ENCODE measurements around the gene FZD7. TPM values are rescaled to one million over a fixed set of nuclear protein-coding genes. Genes with fewer than 3 reads are reported as not detected.

The FZD7 gene
- total RNA-seq, 1 experiment from 2014 or later = 14.6 TPM

DNA sequence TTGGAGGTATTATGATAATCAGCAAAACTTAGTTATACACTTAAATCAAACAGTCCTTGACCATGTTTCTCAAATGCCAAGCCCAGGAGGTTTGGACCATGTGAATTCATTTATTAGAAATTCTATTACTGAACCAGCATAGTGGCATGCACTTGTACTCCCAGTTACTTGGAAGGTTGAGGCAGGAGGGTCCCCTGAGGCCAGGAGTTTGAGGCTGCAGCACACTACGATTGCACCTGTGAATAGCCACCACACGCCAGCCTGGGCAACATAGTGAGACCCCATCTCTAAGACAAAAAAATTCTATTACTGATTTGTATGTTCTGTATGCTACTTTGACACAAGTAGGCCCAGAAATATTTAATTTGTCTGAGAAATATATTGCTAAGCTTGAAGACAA, 43.6 kb upstream of the FZD7 start:
- H3K27me3 ChIP-seq (ENCODE audit: insufficient read depth, low read length) = no peaks in the 10 kb centered on the region
- intact Hi-C loops (cut with micrococcal nuclease) = no loop called here
- DNase-seq (ENCODE audit: low read depth, low spot score) (no peak), ATAC-seq (no peak)
- no peaks in the 10 kb centered on the region for H3K36me3 ChIP-seq (ENCODE audit: control insufficient read depth in 1 of 2, insufficient read depth in 2 of 2, low read length in 2 of 2)
- no peaks in the 10 kb centered on the region for H3K9me3 ChIP-seq (ENCODE audit: control insufficient read depth in 1 of 2, insufficient read depth in 1 of 2, low read depth in 1 of 2, low read length in 2 of 2)
- H2AFZ ChIP-seq (ENCODE audit: low read depth, low read length, poor library complexity, severe bottlenecking) = no peak overlapping the region
- BruUV-seq (replicated peaks) = no TSS peak
- no peak overlapping the region for H3K4me2 ChIP-seq (ENCODE audit: low read length)
- H3K79me2 ChIP-seq (ENCODE audit: insufficient read depth, low read length) = no peaks in the 10 kb centered on the region
- POLR2A ChIA-PET = no interaction called here
- no peaks in the 10 kb centered on the region for H4K20me1 ChIP-seq (ENCODE audit: insufficient read depth)
- no peaks in the 10 kb centered on the region for H3K9me2 ChIP-seq (ENCODE audit: insufficient read depth)
- no peak overlapping the region for H3K4me3 ChIP-seq (replicated peaks in 1 of 2; ENCODE audit: low read depth in 1 of 2, low read length in 2 of 2)
- RAD21 ChIA-PET (ENCODE audit: low non-redundant PET in 1 of 2, low total read pairs in 2 of 2, uncharacterized antibody in 2 of 2, unreplicated experiment in 2 of 2) = no interaction called here
- TF ChIP-seq FOSL1 (IDR thresholded peaks at IDR 0.05; ENCODE audit: low read depth) = no peak
- no peak for TF ChIP-seq ZFX (IDR thresholded peaks at IDR 0.05)
- TF ChIP-seq CBX3 (IDR thresholded peaks at IDR 0.05; ENCODE audit: low read depth) = no peak
- no peak for TF ChIP-seq CEBPB (IDR thresholded peaks at IDR 0.05; ENCODE audit: low read depth)
- TF ChIP-seq, protein P1, sequence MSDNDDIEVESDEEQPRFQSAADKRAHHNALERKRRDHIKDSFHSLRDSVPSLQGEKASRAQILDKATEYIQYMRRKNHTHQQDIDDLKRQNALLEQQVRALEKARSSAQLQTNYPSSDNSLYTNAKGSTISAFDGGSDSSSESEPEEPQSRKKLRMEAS (IDR thresholded peaks at IDR 0.05) = no peak
- no peak for TF ChIP-seq JUND (IDR thresholded peaks at IDR 0.05)
- TF ChIP-seq EGR1 (IDR thresholded peaks at IDR 0.05; ENCODE audit: low read depth) = no peak
- no peak for TF ChIP-seq EZH2phosphoT487 (IDR thresholded peaks at IDR 0.05; ENCODE audit: borderline replicate concordance)
- peaks cover 0 to 8% of the 10 kb centered on the region in 2 experiments; a peak in 2 of 4 replicates for H3K4me1 ChIP-seq (ENCODE audit: control insufficient read depth in 1 of 2, insufficient read depth in 2 of 2, low read length in 2 of 2)
- no peak overlapping the region for H3K9ac ChIP-seq (ENCODE audit: low read length)
- H3K27ac ChIP-seq (ENCODE audit: low read depth, low read length) = no peak overlapping the region
- CTCF ChIA-PET = no interaction called here

DNA sequence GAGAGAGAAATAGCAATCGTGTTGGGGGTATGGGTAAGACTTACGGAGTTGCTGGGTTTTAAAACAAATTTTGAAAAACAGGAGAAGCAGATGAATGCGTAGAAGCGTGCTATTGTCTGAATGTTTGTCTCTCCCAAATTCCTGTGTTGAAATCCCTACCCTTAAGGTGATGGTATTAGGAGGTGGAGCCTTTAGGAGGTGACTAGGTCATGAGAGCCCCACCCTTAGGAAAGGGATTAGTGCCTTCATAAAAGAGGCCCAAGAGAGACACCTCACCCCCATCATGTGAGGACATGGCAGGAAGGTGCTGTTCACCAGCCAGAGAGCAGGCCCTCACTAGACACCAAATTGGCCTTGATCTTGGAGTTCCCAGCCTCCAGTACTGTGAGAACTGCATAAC, 40.7 kb upstream of the FZD7 start:
- POLR2A ChIA-PET = no interaction called here

More for the DNA sequence above, 40.7 kb upstream of the FZD7 start:
- intact Hi-C loops (cut with micrococcal nuclease) = no loop called here
- Histone ChIP-seq H3K4me2 (ENCODE audit: low read length) (no peak overlapping the region), H3K36me3 (ENCODE audit: control insufficient read depth in 1 of 2, insufficient read depth in 2 of 2, low read length in 2 of 2) (no peaks in the 10 kb centered on the region), H3K27ac (ENCODE audit: low read depth, low read length) (no peak overlapping the region), H4K20me1 (ENCODE audit: insufficient read depth) (no peaks in the 10 kb centered on the region), H3K4me3 (replicated peaks in 1 of 2; ENCODE audit: low read depth in 1 of 2, low read length in 2 of 2) (no peak overlapping the region), H3K9ac (ENCODE audit: low read length) (no peak overlapping the region), H2AFZ (ENCODE audit: low read depth, low read length, poor library complexity, severe bottlenecking) (no peak overlapping the region), H3K4me1 (ENCODE audit: control insufficient read depth in 1 of 2, insufficient read depth in 2 of 2, low read length in 2 of 2) (no peaks in the 10 kb centered on the region), H3K9me2 (ENCODE audit: insufficient read depth) (no peaks in the 10 kb centered on the region), H3K27me3 (ENCODE audit: insufficient read depth, low read length) (no peaks in the 10 kb centered on the region), H3K79me2 (ENCODE audit: insufficient read depth, low read length) (no peaks in the 10 kb centered on the region), H3K9me3 (ENCODE audit: control insufficient read depth in 1 of 2, insufficient read depth in 1 of 2, low read depth in 1 of 2, low read length in 2 of 2) (no peaks in the 10 kb centered on the region)
- no TSS peak for BruUV-seq (replicated peaks)
- TF ChIP-seq CEBPB (IDR thresholded peaks at IDR 0.05; ENCODE audit: low read depth) (no peak), RAD21 (IDR thresholded peaks at IDR 0.05; ENCODE audit: low read depth) (no peak), SRF (IDR thresholded peaks at IDR 0.05; ENCODE audit: low read depth) (no peak), POLR2A (IDR thresholded peaks at IDR 0.05; ENCODE audit: borderline replicate concordance, extremely low read depth, insufficient read depth, insufficient read length) (no peak), POLR2AphosphoS5 (IDR thresholded peaks at IDR 0.05; ENCODE audit: low read depth, low read length) (no peak), TCF7L2 (IDR thresholded peaks at IDR 0.05; ENCODE audit: borderline replicate concordance, extremely low read depth, insufficient read depth, insufficient read length) (no peak), SP1 (IDR thresholded peaks at IDR 0.05; ENCODE audit: low read depth) (no peak), EZH2 (IDR thresholded peaks at IDR 0.05) (no peak)
- TF ChIP-seq, protein P2, sequence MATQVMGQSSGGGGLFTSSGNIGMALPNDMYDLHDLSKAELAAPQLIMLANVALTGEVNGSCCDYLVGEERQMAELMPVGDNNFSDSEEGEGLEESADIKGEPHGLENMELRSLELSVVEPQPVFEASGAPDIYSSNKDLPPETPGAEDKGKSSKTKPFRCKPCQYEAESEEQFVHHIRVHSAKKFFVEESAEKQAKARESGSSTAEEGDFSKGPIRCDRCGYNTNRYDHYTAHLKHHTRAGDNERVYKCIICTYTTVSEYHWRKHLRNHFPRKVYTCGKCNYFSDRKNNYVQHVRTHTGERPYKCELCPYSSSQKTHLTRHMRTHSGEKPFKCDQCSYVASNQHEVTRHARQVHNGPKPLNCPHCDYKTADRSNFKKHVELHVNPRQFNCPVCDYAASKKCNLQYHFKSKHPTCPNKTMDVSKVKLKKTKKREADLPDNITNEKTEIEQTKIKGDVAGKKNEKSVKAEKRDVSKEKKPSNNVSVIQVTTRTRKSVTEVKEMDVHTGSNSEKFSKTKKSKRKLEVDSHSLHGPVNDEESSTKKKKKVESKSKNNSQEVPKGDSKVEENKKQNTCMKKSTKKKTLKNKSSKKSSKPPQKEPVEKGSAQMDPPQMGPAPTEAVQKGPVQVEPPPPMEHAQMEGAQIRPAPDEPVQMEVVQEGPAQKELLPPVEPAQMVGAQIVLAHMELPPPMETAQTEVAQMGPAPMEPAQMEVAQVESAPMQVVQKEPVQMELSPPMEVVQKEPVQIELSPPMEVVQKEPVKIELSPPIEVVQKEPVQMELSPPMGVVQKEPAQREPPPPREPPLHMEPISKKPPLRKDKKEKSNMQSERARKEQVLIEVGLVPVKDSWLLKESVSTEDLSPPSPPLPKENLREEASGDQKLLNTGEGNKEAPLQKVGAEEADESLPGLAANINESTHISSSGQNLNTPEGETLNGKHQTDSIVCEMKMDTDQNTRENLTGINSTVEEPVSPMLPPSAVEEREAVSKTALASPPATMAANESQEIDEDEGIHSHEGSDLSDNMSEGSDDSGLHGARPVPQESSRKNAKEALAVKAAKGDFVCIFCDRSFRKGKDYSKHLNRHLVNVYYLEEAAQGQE (IDR thresholded peaks at IDR 0.05; ENCODE audit: low read depth) = no peak
- TF ChIP-seq, protein P3, sequence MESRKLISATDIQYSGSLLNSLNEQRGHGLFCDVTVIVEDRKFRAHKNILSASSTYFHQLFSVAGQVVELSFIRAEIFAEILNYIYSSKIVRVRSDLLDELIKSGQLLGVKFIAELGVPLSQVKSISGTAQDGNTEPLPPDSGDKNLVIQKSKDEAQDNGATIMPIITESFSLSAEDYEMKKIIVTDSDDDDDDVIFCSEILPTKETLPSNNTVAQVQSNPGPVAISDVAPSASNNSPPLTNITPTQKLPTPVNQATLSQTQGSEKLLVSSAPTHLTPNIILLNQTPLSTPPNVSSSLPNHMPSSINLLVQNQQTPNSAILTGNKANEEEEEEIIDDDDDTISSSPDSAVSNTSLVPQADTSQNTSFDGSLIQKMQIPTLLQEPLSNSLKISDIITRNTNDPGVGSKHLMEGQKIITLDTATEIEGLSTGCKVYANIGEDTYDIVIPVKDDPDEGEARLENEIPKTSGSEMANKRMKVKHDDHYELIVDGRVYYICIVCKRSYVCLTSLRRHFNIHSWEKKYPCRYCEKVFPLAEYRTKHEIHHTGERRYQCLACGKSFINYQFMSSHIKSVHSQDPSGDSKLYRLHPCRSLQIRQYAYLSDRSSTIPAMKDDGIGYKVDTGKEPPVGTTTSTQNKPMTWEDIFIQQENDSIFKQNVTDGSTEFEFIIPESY (IDR thresholded peaks at IDR 0.05; ENCODE audit: extremely low read depth, insufficient replicate concordance, low read length) = no peak
- RAD21 ChIA-PET (ENCODE audit: low non-redundant PET in 1 of 2, low total read pairs in 2 of 2, uncharacterized antibody in 2 of 2, unreplicated experiment in 2 of 2) = no interaction called here
- CTCF ChIA-PET = no interaction called here
- DNase-seq (ENCODE audit: low read depth, low spot score) (no peak), ATAC-seq (no peak)

Measured in HCT116 (cell line).